K562 (cell line): ENCODE results near the gene RAI14. TPM values are rescaled to one million over a fixed set of nuclear protein-coding genes. Genes with fewer than 3 reads are reported as not detected.

Experiments used
- ATAC-seq: fragments of 200-7000 bp; cut with Tn5 transposase; 3 replicates; pipeline ENCODE4 v1.9.1; 2020; ENCODE audit warnings: moderate library complexity
- BruUV-seq: library from RNA; stranded (reverse); fragments of 400-500 nt; replicated peaks from 2 replicates; lab custom pipeline; 2021; lab: Mats Ljungman, UMichigan
- CTCF ChIA-PET: fragments of 300-600 bp; formaldehyde crosslinking; extraction: SDS; loops from one replicate; lab custom pipeline; 2021; ENCODE audit warnings: low intra/inter-chr PET ratio; lab: Yijun Ruan, JAX
- POLR2A ChIA-PET: fragments of 300-600, 350-650 bp; sonication (Branson Sonifier 250); formaldehyde crosslinking; extraction: SDS; loops from one replicate; lab custom pipeline; 2021; ENCODE audit warnings: antibody characterized with exemption, inconsistent platforms; lab: Yijun Ruan, JAX
- DNase-seq, 4 experiments: peaks; one replicate each; pipeline versions ENCODE4 v3.0.0 to v3.0.0-alpha.2; 2011 to 2018; ENCODE audit warnings: low spot score in 3 of 4, mixed read lengths in 3 of 4; ENCODE audit errors: extremely low read depth in 1 of 4
- FAIRE-seq: peaks from 2 replicates; lab custom pipeline; 2011; peaks lifted over from hg19 to GRCh38; lab: Jason Lieb, UNC
- H2AFZ ChIP-seq: 2 replicates; pipeline ENCODE4 v1.6.0; 2011; ENCODE audit warnings: low read depth, low read length, control low read depth, inconsistent platforms
- H3K27ac ChIP-seq: fragments of 200-600 bp; 3 replicates; pipeline ENCODE4 v1.8.0; 2011; ENCODE audit warnings: low read depth, mild to moderate bottlenecking, control low read depth, inconsistent platforms, low read length, moderate library complexity, mixed read lengths; ENCODE audit errors: extremely low read depth
- H3K27me3 ChIP-seq, 2 experiments: fragments of 300-600 bp in 1 of 2; 2 replicates in 1 of 2; 3 replicates in 1 of 2; pipeline versions ENCODE4 v1.6.0 to v1.8.0; 2011; ENCODE audit warnings: inconsistent platforms in 2 of 2, low read length in 2 of 2, mild to moderate bottlenecking in 1 of 2, mixed read lengths in 1 of 2, moderate library complexity in 1 of 2; ENCODE audit not compliant: control insufficient read depth in 2 of 2, insufficient read depth in 2 of 2
- H3K36me3 ChIP-seq: fragments of 300-600 bp; 3 replicates; pipeline ENCODE4 v1.8.0; 2011; ENCODE audit warnings: mild to moderate bottlenecking, low read length, inconsistent platforms; ENCODE audit not compliant: control insufficient read depth, insufficient read depth
- H3K4me1 ChIP-seq, 2 experiments: fragments of 200-600 bp in 1 of 2; replicated peaks in 1 of 2; 2 replicates in 1 of 2; 3 replicates in 1 of 2; pipeline versions ENCODE4 v1.5.1 to v1.8.0; 2011; ENCODE audit warnings: inconsistent platforms in 2 of 2, low read length in 2 of 2, mild to moderate bottlenecking in 1 of 2, mixed read lengths in 1 of 2, moderate library complexity in 1 of 2; ENCODE audit not compliant: control insufficient read depth in 2 of 2, insufficient read depth in 2 of 2
- H3K4me2 ChIP-seq: 2 replicates; pipeline ENCODE4 v1.6.1; 2011; ENCODE audit warnings: low read length, control low read depth, inconsistent platforms, mixed read lengths; ENCODE audit not compliant: insufficient read depth
- H3K4me3 ChIP-seq: fragments of 200-600 bp; sonication (generic), shearing (Covaris generic); 2 replicates; pipeline ENCODE4 v1.5.1; 2016; ENCODE audit warnings: control low read depth, inconsistent platforms
- H3K79me2 ChIP-seq: fragments of 200-600 bp; 3 replicates; pipeline ENCODE4 v1.8.0; 2011; ENCODE audit warnings: low read length, inconsistent platforms; ENCODE audit not compliant: control insufficient read depth, insufficient read depth
- H3K9ac ChIP-seq, 2 experiments: 2 replicates each; pipeline versions ENCODE4 v1.6.0 to v1.6.1; 2011; ENCODE audit warnings: low read depth in 2 of 2, low read length in 2 of 2, control low read depth in 1 of 2, inconsistent platforms in 1 of 2, mild to moderate bottlenecking in 1 of 2, mixed read lengths in 1 of 2; ENCODE audit not compliant: insufficient read depth in 1 of 2
- H3K9me1 ChIP-seq: one replicate; pipeline ENCODE4 v1.6.0; 2011; ENCODE audit warnings: inconsistent platforms, mild to moderate bottlenecking, low read length, moderate library complexity; ENCODE audit not compliant: control insufficient read depth, insufficient read depth
- H3K9me3 ChIP-seq: replicated peaks from 2 replicates; pipeline ENCODE4 v1.5.1; 2011; ENCODE audit warnings: low read depth, low read length, inconsistent platforms; ENCODE audit not compliant: control insufficient read depth, insufficient read depth
- H4K20me1 ChIP-seq: replicated peaks from 2 replicates; pipeline ENCODE4 v1.6.1; 2011; ENCODE audit warnings: low read length, inconsistent platforms, mixed read lengths; ENCODE audit not compliant: control insufficient read depth, insufficient read depth
- CHD1 ChIP-seq: fragments of 200-600 bp; sonication (generic); IDR thresholded peaks from one replicate; pipeline ENCODE4 v1.6.1; 2012; ENCODE audit warnings: mild to moderate bottlenecking, moderate library complexity, low read length, inconsistent platforms
- ELF2 ChIP-seq: fragments of 250-450 bp; sonication (Bioruptor Pico); IDR thresholded peaks from 2 replicates; pipeline ENCODE4 v1.5.0; 2021; ENCODE audit warnings: mild to moderate bottlenecking
- KDM5B ChIP-seq: fragments of 200-600 bp; sonication (generic); IDR thresholded peaks from 2 replicates; pipeline ENCODE4 v1.6.1; 2012; ENCODE audit warnings: low read depth, mild to moderate bottlenecking, moderate library complexity, low read length, control low read depth, inconsistent platforms; ENCODE audit not compliant: insufficient replicate concordance
- MBD1 ChIP-seq: fragments of 250-450 bp; sonication (Bioruptor Pico); IDR thresholded peaks from 2 replicates; pipeline ENCODE4 v1.8.0; 2022; ENCODE audit warnings: inconsistent platforms
- PKNOX1 ChIP-seq: fragments of 450-650 bp; IDR thresholded peaks from 2 replicates; pipeline ENCODE4 v1.6.1; 2016
- RAD51 ChIP-seq: fragments of 450-650 bp; IDR thresholded peaks from 2 replicates; pipeline ENCODE4 v1.7.1; 2016; ENCODE audit warnings: low read depth, mild to moderate bottlenecking, borderline replicate concordance
- RBM39 ChIP-seq: fragments of 200-400 bp; formaldehyde crosslinking; optimal IDR thresholded peaks from 2 replicates; pipeline ENCODE3; 2018; ENCODE audit warnings: low read depth, low read length
- WGBS: fragments of 100-300 bp; shearing (Covaris generic); methylation state at CpG from one replicate; pipeline ENCODE4 v1.1.6; 2016; ENCODE audit warnings: low coverage, mixed read lengths; ENCODE audit not compliant: insufficient coverage; ENCODE audit errors: missing lambda C conversion rate; 5-methylcytosine and 5-hydroxymethylcytosine counted together
- in situ Hi-C: fragments of 300-500 bp; cut with MboI; formaldehyde crosslinking; loops from 4 replicates; pipeline ENCODE4 v1.15.0; 2018; ENCODE audit warnings: inconsistent platforms, mixed read lengths
- intact Hi-C: fragments of 100-400 bp; cut with micrococcal nuclease; formaldehyde crosslinking; loops from 2 replicates; pipeline ENCODE4 v1.14.2; 2022
- polyA plus RNA-seq, 8 experiments: library from polyadenylated mRNA; depleted of rRNA in 4 of 8; stranded (reverse) in 5 of 8; unstranded in 3 of 8; fragments of >200 nt; fragmentation: Nextera tagmentation in 2 of 8; fragmentation: Illumina TruSeq in 1 of 8; extraction: Ambion mirVana in 2 of 8; extraction: Trizol in 1 of 8; gene quantifications; 2 replicates each; pipeline versions ENCODE4 v1.2.1 to v1.2.3, GENCODE V29; 2011 to 2014; ENCODE audit warnings: inconsistent platforms in 1 of 8, missing spikeins in 1 of 8
- total RNA-seq, 7 experiments: library from RNA; depleted of rRNA in 6 of 7; stranded (reverse); fragments of >200 nt in 6 of 7; fragmentation: Illumina TruSeq in 2 of 7; extraction: Trizol in 2 of 7; gene quantifications; 2 replicates each; pipeline versions ENCODE4 v1.2.1 to v1.2.3, GENCODE V29; 2011 to 2021; ENCODE audit warnings: low replicate concordance in 1 of 7

RAI14 gene
- total and polyA plus RNA-seq, 9 of the 15 experiments (the other 6 are each of a cell fraction or from before 2014, with no cell fraction given), result 11.3 to 82.5 (median 34.8) TPM

GRCh38 chr5:34657274-34657921, 1.3 kb downstream of the RAI14 start:
- BruUV-seq, result no TSS peak
- peak overlapping the region; percentile 75 for H3K4me3 ChIP-seq
- no peak for DNase-seq
- H4K20me1 ChIP-seq, result peaks cover 4% of the 10 kb centered on the region; the same call in 1 of the 2 replicates
- TF ChIP-seq ELF2 (CRISPR knock-in tag), result 0 out of 2 replicates have a peak, but pooled peaks have one; percentile 18
- 0 out of 2 replicates have a peak, but pooled peaks have one; percentile 5 for TF ChIP-seq PKNOX1
- no peak for TF ChIP-seq RAD51
- no peak for TF ChIP-seq RBM39
- 0 out of 2 replicates have a peak, but pooled peaks have one; percentile 31 for TF ChIP-seq MBD1 (CRISPR knock-in tag)
- TF ChIP-seq CHD1, result peak; percentile 18
- TF ChIP-seq KDM5B, result peak; percentile 69
- H3K9me3 ChIP-seq, result no peaks in the 10 kb centered on the region
- peaks cover 46% of the 10 kb centered on the region for H3K79me2 ChIP-seq
- H3K4me2 ChIP-seq, result peak overlapping the region; percentile 87
- ChIA-PET CTCF (no interaction called here), POLR2A (interaction anchor here (0.6 to 0.7 kb wide), 3 partner anchors 16 to 258 kb away, joined by 3 to 5 read pairs (median 4); partner anchors contain the start of genes BRIX1 and RAD1)
- intact Hi-C loops, result loop anchor here (5.0 kb wide), 1 partner anchor 135 kb away; no protein-coding TSS in a partner anchor
- 66% methylated on average over 28 of the region's 28 CpGs for WGBS
- H3K36me3 ChIP-seq, result 0 out of 3 replicates have a peak, but pooled peaks cover 2% of the 10 kb centered on the region
- ATAC-seq, result no peak
- H3K9me1 ChIP-seq, result no peaks in the 10 kb centered on the region
- no peak for FAIRE-seq
- no peak overlapping the region for H3K27ac ChIP-seq
- H3K9ac ChIP-seq, result peak overlapping the region; percentile 73 to 96; a peak in 3 of 4 replicates
- H2AFZ ChIP-seq, result peak overlapping the region; percentile 97
- in situ Hi-C loops, result no loop called here
- H3K4me1 ChIP-seq, result peaks cover 21% of the 10 kb centered on the region in 2 experiments; a peak in 4 of 5 replicates
- no peaks in the 10 kb centered on the region for H3K27me3 ChIP-seq
